Endothelial cell of umbilical vein (primary cell): ENCODE results near the gene TXNDC2. TPM values are rescaled to one million over a fixed set of nuclear protein-coding genes. Genes with fewer than 3 reads are reported as not detected.
"Not testable (repeated sequence)": the region's sequence is repeated elsewhere in the genome, so short reads cannot be mapped to it uniquely, and the experiment has no call there.

Experiments
- BruUV-seq: library from RNA; stranded (reverse); fragments of 400-500 nt; replicated peaks from 2 replicates; lab custom pipeline; 2021; lab: Mats Ljungman, UMichigan
- CTCF ChIA-PET: fragments of 300-600, 350-600 bp; sonication (Branson Sonifier 250); formaldehyde crosslinking; loops from one replicate; lab custom pipeline; 2021; ENCODE audit warnings: antibody characterized with exemption, inconsistent platforms; lab: Charles Lee
- POLR2A ChIA-PET: fragments of 300-600, 350-600 bp; sonication (Branson Sonifier 250); formaldehyde crosslinking; loops from one replicate; lab custom pipeline; 2021; ENCODE audit warnings: antibody characterized with exemption, inconsistent platforms; lab: Charles Lee
- DNase-seq: peaks from one replicate; pipeline ENCODE4 v3.0.0-alpha.2; 2011; ENCODE audit warnings: low read depth, low spot score
- FAIRE-seq: peaks from 2 replicates; lab custom pipeline; 2011; peaks lifted over from hg19 to GRCh38; lab: Jason Lieb, UNC
- H2AFZ ChIP-seq: 2 replicates; pipeline ENCODE4 v1.6.0; 2012; ENCODE audit warnings: low read depth, low read length, control low read depth, inconsistent platforms
- H3K27ac ChIP-seq: 2 replicates; pipeline ENCODE4 v1.5.1; 2011; ENCODE audit warnings: low read depth, mild to moderate bottlenecking, control low read depth, low read length, moderate library complexity; ENCODE audit not compliant: insufficient read depth
- H3K27me3 ChIP-seq, 2 experiments: 2 replicates each; pipeline versions ENCODE4 v1.6.0 to v1.6.1; 2011; ENCODE audit warnings: low read length in 2 of 2, mixed read lengths in 1 of 2; ENCODE audit not compliant: control insufficient read depth in 2 of 2, insufficient read depth in 2 of 2
- H3K36me3 ChIP-seq, 2 experiments: 2 replicates in 1 of 2; 3 replicates in 1 of 2; pipeline ENCODE4 v1.5.1; 2011; ENCODE audit warnings: low read length in 2 of 2, mild to moderate bottlenecking in 1 of 2, moderate library complexity in 1 of 2; ENCODE audit not compliant: control insufficient read depth in 2 of 2, insufficient read depth in 2 of 2; ENCODE audit errors: extremely low read depth in 1 of 2
- H3K4me1 ChIP-seq: 3 replicates; pipeline ENCODE4 v1.5.1; 2011; ENCODE audit warnings: mild to moderate bottlenecking, low read length; ENCODE audit not compliant: control insufficient read depth, insufficient read depth; ENCODE audit errors: extremely low read depth
- H3K4me2 ChIP-seq: 2 replicates; pipeline ENCODE4 v1.6.1; 2011; ENCODE audit warnings: low read length, control low read depth, mixed read lengths; ENCODE audit not compliant: insufficient read depth
- H3K4me3 ChIP-seq, 3 experiments: fragments of 200-600 bp in 1 of 3; sonication (generic), shearing (Covaris generic) in 1 of 3; replicated peaks in 1 of 3; 2 replicates each; pipeline ENCODE4 v1.5.1; 2011 to 2016; ENCODE audit warnings: control low read depth in 3 of 3, low read length in 3 of 3, mild to moderate bottlenecking in 2 of 3, inconsistent platforms in 1 of 3, low read depth in 1 of 3, moderate library complexity in 1 of 3; ENCODE audit not compliant: insufficient read depth in 1 of 3
- H3K79me2 ChIP-seq: 2 replicates; pipeline ENCODE4 v1.6.0; 2012; ENCODE audit warnings: low read length, inconsistent platforms; ENCODE audit not compliant: control insufficient read depth, insufficient read depth
- H3K9ac ChIP-seq: replicated peaks from 2 replicates; pipeline ENCODE3; 2011; ENCODE audit warnings: low read length, control low read depth; ENCODE audit not compliant: insufficient read depth; ENCODE audit errors: extremely low read depth
- H3K9me1 ChIP-seq: replicated peaks from 3 replicates; pipeline ENCODE4 v1.6.0; 2011; ENCODE audit warnings: mild to moderate bottlenecking, low read length; ENCODE audit not compliant: control insufficient read depth, insufficient read depth; ENCODE audit errors: extremely low read depth
- H3K9me3 ChIP-seq: replicated peaks from 2 replicates; pipeline ENCODE4 v1.5.1; 2012; ENCODE audit warnings: low read length, inconsistent platforms; ENCODE audit not compliant: control insufficient read depth, insufficient read depth
- H4K20me1 ChIP-seq: replicated peaks from 2 replicates; pipeline ENCODE3; 2011; ENCODE audit warnings: mild to moderate bottlenecking, low read length; ENCODE audit not compliant: control insufficient read depth, insufficient read depth; ENCODE audit errors: extremely low read depth
- EZH2 ChIP-seq: IDR thresholded peaks from 2 replicates; pipeline ENCODE4 v1.6.1; 2012; ENCODE audit warnings: borderline replicate concordance, low read depth, mild to moderate bottlenecking, moderate library complexity, low read length, inconsistent platforms; ENCODE audit not compliant: severe bottlenecking
- GATA2 ChIP-seq: IDR thresholded peaks from 2 replicates; pipeline ENCODE4 v1.7.0; 2011; ENCODE audit warnings: low read depth, mild to moderate bottlenecking, moderate library complexity, mixed read lengths, low read length; ENCODE audit not compliant: insufficient read length, insufficient read depth
- JUN ChIP-seq: IDR thresholded peaks from 2 replicates; pipeline ENCODE4 v1.6.1; 2011; ENCODE audit warnings: borderline replicate concordance, low read depth; ENCODE audit not compliant: insufficient read length, insufficient read depth
- MAX ChIP-seq: IDR thresholded peaks from 2 replicates; pipeline ENCODE4 v1.6.1; 2011; ENCODE audit not compliant: insufficient read depth, insufficient read length
- POLR2A ChIP-seq: IDR thresholded peaks from 2 replicates; pipeline ENCODE4 v1.6.1; 2012; ENCODE audit warnings: low read depth, mild to moderate bottlenecking, control low read depth, low read length
- POLR2AphosphoS5 ChIP-seq: IDR thresholded peaks from 2 replicates; pipeline ENCODE4 v1.6.1; 2012; ENCODE audit warnings: low read depth, mild to moderate bottlenecking, control low read depth, low read length, moderate library complexity; ENCODE audit not compliant: insufficient read depth
- dilution Hi-C: fragments of 300-500 bp; cut with MboI; formaldehyde crosslinking; loops from one replicate; pipeline ENCODE4 v1.15.0; 2019; ENCODE audit warnings: low sequenced_read_pairs; ENCODE audit not compliant: extremely low pct_ligation_motif_present
- intact Hi-C: fragments of 100-400 bp; cut with micrococcal nuclease; formaldehyde crosslinking; loops from one replicate; pipeline ENCODE4 v1.10.0; 2022
- polyA plus RNA-seq, 4 experiments: library from polyadenylated mRNA; depleted of rRNA in 3 of 4; stranded (reverse) in 3 of 4; unstranded in 1 of 4; fragments of >200 nt; gene quantifications; 2 replicates each; pipeline versions ENCODE4 v1.2.1 to v1.2.3, GENCODE V29; 2011 to 2012; ENCODE audit warnings: missing spikeins in 1 of 4
- total RNA-seq: library from RNA; stranded (reverse); gene quantifications from 2 replicates; pipeline ENCODE4 v1.2.3, GENCODE V29; 2021
- TF ChIP-seq, protein P1 (sequence below), 2 donors: IDR thresholded peaks; 1 replicate in 1 of 2; 2 replicates in 1 of 2; pipeline ENCODE4 v1.5.1; 2011; ENCODE audit warnings: low read length in 2 of 2, mild to moderate bottlenecking in 2 of 2, moderate library complexity in 2 of 2, control low read depth in 1 of 2, inconsistent platforms in 1 of 2, low read depth in 1 of 2; ENCODE audit not compliant: insufficient read depth in 1 of 2; ENCODE audit errors: extremely low read depth in 1 of 2

TXNDC2 gene
- total and polyA plus RNA-seq, 2 donors (not counting 3 experiments of a cell fraction or from before 2014, with no cell fraction given): 0.12 TPM; not detected in 1

GRCh38 chr18:9898792-9899549 is 13.2 kb downstream of the TXNDC2 start:
- no peak overlapping the region for H3K4me2 ChIP-seq
- intact Hi-C loops (no loop called here), dilution Hi-C loops (no loop called here)
- H3K4me3 ChIP-seq: no peak overlapping the region
- no peaks in the 10 kb centered on the region for H3K27me3 ChIP-seq
- H3K79me2 ChIP-seq: no peaks in the 10 kb centered on the region
- no peaks in the 10 kb centered on the region for H3K36me3 ChIP-seq
- H3K27ac ChIP-seq: no peak overlapping the region
- TF ChIP-seq MAX: no peak
- peak; percentile 55 for TF ChIP-seq GATA2
- no peak for TF ChIP-seq EZH2
- TF ChIP-seq, protein P1, sequence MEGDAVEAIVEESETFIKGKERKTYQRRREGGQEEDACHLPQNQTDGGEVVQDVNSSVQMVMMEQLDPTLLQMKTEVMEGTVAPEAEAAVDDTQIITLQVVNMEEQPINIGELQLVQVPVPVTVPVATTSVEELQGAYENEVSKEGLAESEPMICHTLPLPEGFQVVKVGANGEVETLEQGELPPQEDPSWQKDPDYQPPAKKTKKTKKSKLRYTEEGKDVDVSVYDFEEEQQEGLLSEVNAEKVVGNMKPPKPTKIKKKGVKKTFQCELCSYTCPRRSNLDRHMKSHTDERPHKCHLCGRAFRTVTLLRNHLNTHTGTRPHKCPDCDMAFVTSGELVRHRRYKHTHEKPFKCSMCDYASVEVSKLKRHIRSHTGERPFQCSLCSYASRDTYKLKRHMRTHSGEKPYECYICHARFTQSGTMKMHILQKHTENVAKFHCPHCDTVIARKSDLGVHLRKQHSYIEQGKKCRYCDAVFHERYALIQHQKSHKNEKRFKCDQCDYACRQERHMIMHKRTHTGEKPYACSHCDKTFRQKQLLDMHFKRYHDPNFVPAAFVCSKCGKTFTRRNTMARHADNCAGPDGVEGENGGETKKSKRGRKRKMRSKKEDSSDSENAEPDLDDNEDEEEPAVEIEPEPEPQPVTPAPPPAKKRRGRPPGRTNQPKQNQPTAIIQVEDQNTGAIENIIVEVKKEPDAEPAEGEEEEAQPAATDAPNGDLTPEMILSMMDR (IDR thresholded peaks at IDR 0.05; ENCODE audit: extremely low read depth in 1 of 2, insufficient read depth in 1 of 2, low read depth in 1 of 2, low read length in 2 of 2): no peak
- no peak for TF ChIP-seq POLR2A
- TF ChIP-seq JUN: no peak
- no peak for TF ChIP-seq POLR2AphosphoS5
- DNase-seq (peak; percentile 15), FAIRE-seq (no peak)
- BruUV-seq: no TSS peak
- no peaks in the 10 kb centered on the region for H3K9me1 ChIP-seq
- no peaks in the 10 kb centered on the region for H3K9me3 ChIP-seq
- H3K4me1 ChIP-seq: peaks cover 5% of the 10 kb centered on the region
- no peak overlapping the region for H3K9ac ChIP-seq
- no peaks in the 10 kb centered on the region for H4K20me1 ChIP-seq
- H2AFZ ChIP-seq: no peak overlapping the region
- ChIA-PET CTCF (interaction anchor here (0.8 to 1.2 kb wide), 5 partner anchors 13 to 323 kb away, joined by 3 to 4 read pairs (median 3); partner anchors contain the start of genes TXNDC2 and VAPA), POLR2A (interaction anchor here (0.7 kb wide), 1 partner anchor 280 kb away, joined by 3 read pairs; no protein-coding TSS in a partner anchor)

DNA sequence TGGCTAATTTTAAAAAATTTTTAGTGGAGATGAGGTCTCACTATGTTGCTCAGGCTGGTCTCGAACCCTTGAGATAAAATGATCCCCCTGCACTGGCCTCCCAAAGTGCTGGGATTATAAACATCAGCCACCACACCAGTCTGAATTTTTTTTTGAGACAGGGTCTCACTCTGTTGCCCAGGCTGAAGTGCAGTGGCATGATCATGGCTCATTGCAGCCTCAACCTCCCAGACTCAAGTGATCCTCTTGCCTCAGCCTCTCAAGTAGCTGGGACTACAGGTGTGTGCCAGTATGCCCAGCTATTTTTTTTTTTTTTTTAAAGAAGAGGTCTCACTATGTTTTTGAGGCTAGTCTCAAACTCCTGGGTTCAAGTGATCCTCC is 13.8 kb downstream of the TXNDC2 start:
- H3K9ac ChIP-seq, H2AFZ ChIP-seq, H3K36me3 ChIP-seq, FAIRE-seq, dilution Hi-C loops, H3K27me3 ChIP-seq, BruUV-seq, H3K9me3 ChIP-seq, DNase-seq, H3K9me1 ChIP-seq, H3K4me2 ChIP-seq, intact Hi-C loops, H3K27ac ChIP-seq, H4K20me1 ChIP-seq, H3K79me2 ChIP-seq, H3K4me3 ChIP-seq, H3K4me1 ChIP-seq: not testable (repeated sequence)
- POLR2A ChIA-PET: interaction anchor here (0.7 kb wide), 1 partner anchor 281 kb away, joined by 3 read pairs; no protein-coding TSS in a partner anchor
- CTCF ChIA-PET: interaction anchor here (0.8 to 1.2 kb wide), 5 partner anchors 12 to 324 kb away, joined by 3 to 4 read pairs (median 3); partner anchors contain the start of genes TXNDC2 and VAPA
